ENCODE data around the gene CRYBA2.

Gene CRYBA2

DNA sequence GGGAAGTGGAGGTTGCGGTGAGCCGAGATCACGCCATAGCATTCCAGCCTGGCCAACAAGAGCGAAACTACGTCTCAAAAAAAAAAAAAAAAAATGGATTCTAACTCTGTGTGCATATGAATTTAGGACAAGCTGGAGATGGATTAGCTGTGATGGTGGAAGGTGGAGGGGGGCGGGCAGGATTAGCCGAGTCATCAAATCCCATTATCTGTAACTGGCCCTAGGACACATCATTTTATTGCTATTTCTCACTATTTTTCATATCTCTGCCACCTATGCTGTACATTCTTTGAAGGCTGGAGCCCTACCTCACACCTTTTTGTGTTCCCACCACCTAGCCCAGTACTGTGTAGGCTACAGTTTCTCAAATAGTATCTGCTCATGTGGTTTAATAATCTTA is 41.1 kb downstream of the CRYBA2 start:
- no peak for FAIRE-seq

DNA sequence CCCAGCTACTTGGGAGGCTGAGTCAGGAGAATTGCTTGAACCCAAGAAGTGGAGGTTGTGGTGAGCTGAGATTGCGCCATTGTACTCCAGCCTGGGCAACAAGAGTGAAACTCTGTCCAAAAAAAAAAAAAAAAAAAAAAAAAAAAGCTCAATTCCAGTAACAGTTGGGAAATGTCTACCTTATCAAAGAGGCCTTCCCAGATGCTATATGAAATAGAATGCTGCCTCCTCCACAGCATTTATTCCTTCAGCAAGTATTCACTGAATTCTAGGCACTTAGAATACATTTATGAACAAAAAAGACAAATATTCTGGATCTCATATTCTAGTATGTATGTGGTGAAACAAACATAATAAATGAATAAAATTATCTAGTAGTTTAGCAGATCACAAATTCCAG is 46.6 kb downstream of the CRYBA2 start:
- no peak for FAIRE-seq

DNA sequence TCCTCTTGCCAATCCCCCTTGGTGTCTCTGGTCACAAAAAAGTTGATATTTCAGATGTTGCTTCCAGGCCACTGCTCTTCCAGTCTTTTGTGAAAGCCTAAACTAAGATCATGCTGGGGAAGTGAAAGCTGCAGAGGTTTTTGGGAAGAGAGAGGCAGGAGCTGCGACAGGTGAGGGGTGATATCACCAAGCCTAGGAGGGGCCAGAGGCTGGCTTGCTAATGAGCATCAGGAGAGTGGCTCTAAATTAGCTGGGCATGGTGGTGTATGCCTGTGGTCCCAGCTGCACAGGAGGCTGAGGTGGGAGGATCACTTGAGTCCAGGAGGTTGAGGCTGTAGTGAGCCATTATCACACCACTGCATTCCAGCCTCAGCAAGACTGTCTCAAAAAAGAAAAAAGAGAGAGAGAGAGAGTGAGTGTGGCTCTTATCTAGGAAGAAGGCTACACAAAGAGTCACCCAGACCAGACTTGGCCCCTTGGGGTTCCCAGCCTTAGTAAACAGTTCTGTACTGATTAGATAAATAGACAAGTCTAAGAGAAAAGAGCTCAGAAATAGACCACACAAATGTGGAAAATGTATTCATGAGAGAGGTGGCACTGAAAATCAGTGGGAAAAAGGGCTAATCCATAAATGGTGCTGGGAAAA is 48.3 kb downstream of the CRYBA2 start:
- no peak for FAIRE-seq
